Upper lobe of left lung (tissue), 4 donors: Measurements from ENCODE around the gene CNFN.

ENCODE experiments used
- CTCF ChIP-seq, 6 experiments: fragments of 450-650 bp in 4 of 6; fragments of 200-600 bp in 2 of 6; sonication (generic) in 2 of 6; IDR thresholded peaks; one replicate each; pipeline ENCODE4 v1.5.1; 2016 to 2019; ENCODE audit warnings: antibody characterized with exemption in 6 of 6
- EP300 ChIP-seq, 4 donors: sonication (generic); formaldehyde crosslinking; IDR thresholded peaks; one replicate each; pipeline ENCODE4 v1.5.1; 2017; ENCODE audit warnings: antibody characterized with exemption in 4 of 4, control low read depth in 2 of 4
- POLR2AphosphoS5 ChIP-seq, 2 donors: sonication (generic); formaldehyde crosslinking; IDR thresholded peaks; one replicate each; pipeline ENCODE4 v1.5.1; 2017; ENCODE audit warnings: antibody characterized with exemption in 2 of 2

- TF ChIP-seq CTCF (IDR thresholded peaks at IDR 0.05) (no peak), EP300 (IDR thresholded peaks at IDR 0.05) (no peak), POLR2AphosphoS5 (IDR thresholded peaks at IDR 0.05) (no peak)
Measured at GRCh38 chr19:42353341-42354015, 36.6 kb downstream of the CNFN start.
